ENCODE measurements around the gene HS3ST3B1.

GRCh38 chr17:14318918-14319205 lies 18.0 kb downstream of the HS3ST3B1 start:
- TF ChIP-seq CTCF (IDR thresholded peaks at IDR 0.05) = no peak
- TF ChIP-seq POLR2A (IDR thresholded peaks at IDR 0.05) = no peak
